Panc1 (cell line): ENCODE results near the gene NPIPB6. TPM values are rescaled to one million over a fixed set of nuclear protein-coding genes. Genes with fewer than 3 reads are reported as not detected.

ENCODE experiments used
- ATAC-seq: fragments of 200-7000 bp; cut with Tn5 transposase; 2 replicates; pipeline ENCODE4 v1.9.1; 2020; ENCODE audit warnings: mild to moderate bottlenecking, moderate library complexity
- BruUV-seq: library from RNA; stranded (reverse); fragments of 400-500 nt; replicated peaks from 2 replicates; lab custom pipeline; 2021; lab: Mats Ljungman, UMichigan
- CTCF ChIA-PET: fragments of 300-600 bp; sonication (Branson Sonifier 250); formaldehyde crosslinking; loops from one replicate; lab custom pipeline; 2022; ENCODE audit warnings: antibody characterized with exemption; lab: Charles Lee
- POLR2A ChIA-PET: fragments of 300-600 bp; sonication (Branson Sonifier 250); formaldehyde crosslinking; loops from one replicate; lab custom pipeline; 2022; ENCODE audit warnings: antibody characterized with exemption; lab: Charles Lee
- DNase-seq: peaks from one replicate; pipeline ENCODE4 v3.0.0-alpha.2; 2010; ENCODE audit warnings: low read depth, low spot score
- H3K27ac ChIP-seq: 2 replicates; pipeline ENCODE4 v1.5.1; 2011; ENCODE audit warnings: mild to moderate bottlenecking, low read length, inconsistent platforms
- H3K27me3 ChIP-seq: fragments of 200-500 bp; sonication (Bioruptor generic); 2 replicates; pipeline ENCODE4 v1.6.0; 2014; ENCODE audit warnings: low read length, inconsistent platforms; ENCODE audit not compliant: control insufficient read depth, insufficient read depth
- H3K36me3 ChIP-seq: fragments of 200-500 bp; sonication (Bioruptor generic); 2 replicates; pipeline ENCODE4 v1.5.1; 2014; ENCODE audit warnings: inconsistent platforms, mild to moderate bottlenecking, low read length, moderate library complexity; ENCODE audit not compliant: control insufficient read depth, insufficient read depth
- H3K4me1 ChIP-seq: 2 replicates; pipeline ENCODE4 v1.5.1; 2011; ENCODE audit warnings: inconsistent platforms, mild to moderate bottlenecking, low read length, moderate library complexity; ENCODE audit not compliant: control insufficient read depth, insufficient read depth
- H3K4me3 ChIP-seq, 2 experiments: 2 replicates each; pipeline ENCODE4 v1.5.1; 2011 to 2012; ENCODE audit warnings: low read depth in 2 of 2, low read length in 2 of 2, mild to moderate bottlenecking in 2 of 2, inconsistent platforms in 1 of 2, moderate library complexity in 1 of 2
- H3K9me3 ChIP-seq: fragments of 200-500 bp; sonication (Bioruptor generic); 2 replicates; pipeline ENCODE4 v1.5.1; 2014; ENCODE audit warnings: low read depth, mild to moderate bottlenecking, inconsistent platforms, low read length, moderate library complexity; ENCODE audit not compliant: control insufficient read depth, insufficient read depth
- CTCF ChIP-seq: fragments of 450-650 bp; IDR thresholded peaks from 2 replicates; pipeline ENCODE4 v1.5.1; 2017; ENCODE audit warnings: mild to moderate bottlenecking
- POLR2AphosphoS5 ChIP-seq: IDR thresholded peaks from 2 replicates; pipeline ENCODE4 v1.6.1; 2012; ENCODE audit warnings: mild to moderate bottlenecking, low read depth, low read length, moderate library complexity
- REST ChIP-seq, 2 experiments: IDR thresholded peaks; 2 replicates each; pipeline ENCODE4 v1.6.1; 2011 to 2012; ENCODE audit warnings: low read depth in 2 of 2, control low read depth in 1 of 2, low read length in 1 of 2, mild to moderate bottlenecking in 1 of 2, moderate library complexity in 1 of 2; ENCODE audit not compliant: insufficient read depth in 1 of 2
- SIN3A ChIP-seq: IDR thresholded peaks from 2 replicates; pipeline ENCODE4 v1.6.1; 2012; ENCODE audit warnings: low read depth, mild to moderate bottlenecking, low read length, moderate library complexity, borderline replicate concordance; ENCODE audit not compliant: insufficient read depth
- TCF7L2 ChIP-seq: IDR thresholded peaks from 2 replicates; pipeline ENCODE4 v1.6.1; 2011; ENCODE audit warnings: mild to moderate bottlenecking, low read depth, low read length, inconsistent platforms
- in situ Hi-C: cut with HindIII; loops from 2 replicates; pipeline ENCODE4 v1.10.0; 2016; ENCODE audit warnings: low sequenced_read_pairs, low pct_unique_long_range_greater_than_20kb
- intact Hi-C: fragments of 100-400 bp; cut with micrococcal nuclease; formaldehyde crosslinking; loops from one replicate; pipeline ENCODE4 v1.10.0; 2022; ENCODE audit not compliant: unreplicated experiment
- total RNA-seq: library from RNA; stranded (reverse); gene quantifications from one replicate; pipeline ENCODE4 v1.2.1, GENCODE V29; 2021; ENCODE audit not compliant: unreplicated experiment

Gene NPIPB6
- total RNA-seq, 1 experiment from 2014 or later, result 1.3 TPM

GRCh38 chr16:28298511-28298878, 64.8 kb downstream of the NPIPB6 start:
- CTCF ChIA-PET, result no interaction called here
- in situ Hi-C loops, result no loop called here
- POLR2A ChIA-PET, result interaction anchor here (0.6 kb wide), 1 partner anchor 13 kb away, joined by 5 read pairs; no protein-coding TSS in a partner anchor

GRCh38 chr16:28297784-28298510, 65.4 kb downstream of the NPIPB6 start:
- intact Hi-C loops, result no loop called here
- ChIA-PET CTCF (no interaction called here), POLR2A (interaction anchor here (0.6 kb wide), 1 partner anchor 13 kb away, joined by 5 read pairs; no protein-coding TSS in a partner anchor)
- no peak overlapping the region for H3K4me3 ChIP-seq
- TF ChIP-seq REST (IDR thresholded peaks at IDR 0.05; ENCODE audit: insufficient read depth in 1 of 2, low read depth in 2 of 2, low read length in 1 of 2) (peak; percentile 73 to 82), POLR2AphosphoS5 (no peak), CTCF (no peak), TCF7L2 (no peak), SIN3A (no peak)
- BruUV-seq, result no TSS peak
- no peak for ATAC-seq
- peaks cover 2% of the 10 kb centered on the region; the same call in 1 of the 2 replicates for H3K36me3 ChIP-seq
- in situ Hi-C loops, result no loop called here
- H3K9me3 ChIP-seq, result no peaks in the 10 kb centered on the region
- no peaks in the 10 kb centered on the region for H3K27me3 ChIP-seq
- H3K4me1 ChIP-seq, result peaks cover 5% of the 10 kb centered on the region
- DNase-seq, result no peak
- H3K27ac ChIP-seq, result no peak overlapping the region

More at GRCh38 chr16:28298511-28298878, 64.8 kb downstream of the NPIPB6 start:
- no peaks in the 10 kb centered on the region for H3K9me3 ChIP-seq
- H3K4me1 ChIP-seq, result 0 out of 2 replicates have a peak, but pooled peaks cover 2% of the 10 kb centered on the region
- H3K36me3 ChIP-seq, result peaks cover 2% of the 10 kb centered on the region; the same call in 1 of the 2 replicates
- no peak overlapping the region for H3K4me3 ChIP-seq
- TF ChIP-seq TCF7L2 (no peak), SIN3A (no peak), POLR2AphosphoS5 (no peak), REST (IDR thresholded peaks at IDR 0.05; ENCODE audit: insufficient read depth in 1 of 2, low read depth in 2 of 2, low read length in 1 of 2) (no peak; a peak in 1 of 4 replicates), CTCF (no peak)
- ATAC-seq (no peak), DNase-seq (no peak)
- H3K27me3 ChIP-seq, result no peaks in the 10 kb centered on the region
- intact Hi-C loops, result no loop called here
- no peak overlapping the region for H3K27ac ChIP-seq
- BruUV-seq, result no TSS peak
